HT-29 (cell line): ENCODE measurements around the gene PRKAB1. TPM values are rescaled to one million over a fixed set of nuclear protein-coding genes. Genes with fewer than 3 reads are reported as not detected.
"Not testable (repeated sequence)": the region's sequence is repeated elsewhere in the genome, so short reads cannot be mapped to it uniquely, and the experiment has no call there.

Experiments
- DNase-seq: peaks from one replicate; pipeline ENCODE4 v3.0.0-alpha.2; 2015; ENCODE audit warnings: low spot score
- total RNA-seq: library from RNA; depleted of rRNA; stranded (reverse); fragments of >200 nt; shearing (Covaris generic); gene quantifications from 2 replicates; pipeline ENCODE4 v1.2.3, GENCODE V29; 2014; rRNA removed

Gene PRKAB1, protein sequence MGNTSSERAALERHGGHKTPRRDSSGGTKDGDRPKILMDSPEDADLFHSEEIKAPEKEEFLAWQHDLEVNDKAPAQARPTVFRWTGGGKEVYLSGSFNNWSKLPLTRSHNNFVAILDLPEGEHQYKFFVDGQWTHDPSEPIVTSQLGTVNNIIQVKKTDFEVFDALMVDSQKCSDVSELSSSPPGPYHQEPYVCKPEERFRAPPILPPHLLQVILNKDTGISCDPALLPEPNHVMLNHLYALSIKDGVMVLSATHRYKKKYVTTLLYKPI
- 17.4 and 30.6 TPM in 2 replicates for total RNA-seq

DNA sequence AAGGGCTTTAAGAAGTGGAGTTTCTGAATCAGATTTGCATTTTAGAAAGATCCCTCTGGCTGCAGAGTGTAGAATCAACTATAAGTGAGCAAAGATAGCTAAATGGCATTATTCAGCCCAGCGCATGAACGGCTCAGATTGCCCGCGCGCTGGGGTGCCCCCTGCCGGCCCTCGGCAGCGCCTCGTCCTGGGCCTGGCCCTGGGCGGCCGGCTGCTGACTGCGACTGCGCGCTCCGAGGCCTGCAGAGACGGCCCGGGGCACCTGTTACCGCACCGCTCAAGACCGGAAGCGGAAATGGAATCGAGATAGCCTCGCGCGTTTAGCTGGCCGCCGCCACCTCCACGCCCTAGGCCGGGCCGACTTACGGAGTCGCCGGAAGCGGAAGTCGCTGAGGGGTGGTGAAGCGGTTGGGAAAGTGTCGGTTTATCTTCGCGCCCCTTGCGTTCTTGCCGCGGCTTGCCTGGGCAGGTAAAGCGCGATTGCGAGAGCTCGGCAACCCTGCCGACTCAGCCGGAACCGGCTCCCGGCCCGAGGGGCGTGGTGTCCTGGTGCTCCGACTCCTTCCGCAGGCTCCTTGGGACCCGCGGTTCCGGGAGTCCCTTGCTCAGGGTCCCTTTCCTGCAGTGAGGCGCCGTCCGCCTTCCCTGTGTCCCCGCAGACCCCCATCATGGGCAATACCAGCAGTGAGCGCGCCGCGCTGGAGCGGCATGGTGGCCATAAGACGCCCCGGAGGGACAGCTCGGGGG is at the start of gene PRKAB1:
PRKAB1 (plus strand) TSS at position 557 of the 747 bp plus-strand sequence; CDS start at position 669, 112 bp downstream.
- DNase-seq, result peak; percentile 97

GRCh38 chr12:119618328-119618896 is 49.5 kb upstream of the PRKAB1 start:
- DNase-seq, result not testable (repeated sequence)

- no peak for DNase-seq
Observed at GRCh38 chr12:119620490-119620889, 47.4 kb upstream of the PRKAB1 start.

GRCh38 chr12:119621878-119622277 is 46.1 kb upstream of the PRKAB1 start:
- no peak for DNase-seq

DNA sequence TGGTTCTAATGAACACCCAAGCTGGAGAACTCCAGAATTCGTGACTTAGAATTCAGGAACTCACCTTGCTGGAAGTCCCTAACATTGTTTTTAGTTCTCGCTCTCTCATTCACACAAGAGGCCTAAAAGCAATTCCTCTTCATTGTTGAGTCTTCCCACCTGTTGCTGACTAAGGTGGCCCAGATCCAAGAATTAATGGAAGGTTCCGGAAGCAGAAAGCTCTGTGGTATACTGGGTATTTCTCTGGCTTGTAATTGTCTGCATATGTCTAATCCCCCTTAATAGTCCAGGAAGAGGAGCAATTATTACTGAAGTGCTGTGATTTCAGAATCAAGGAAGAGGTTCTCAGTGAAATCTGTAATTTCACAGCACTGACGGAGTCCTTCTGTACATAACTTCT is 43.0 kb upstream of the PRKAB1 start:
- DNase-seq, result no peak

DNA sequence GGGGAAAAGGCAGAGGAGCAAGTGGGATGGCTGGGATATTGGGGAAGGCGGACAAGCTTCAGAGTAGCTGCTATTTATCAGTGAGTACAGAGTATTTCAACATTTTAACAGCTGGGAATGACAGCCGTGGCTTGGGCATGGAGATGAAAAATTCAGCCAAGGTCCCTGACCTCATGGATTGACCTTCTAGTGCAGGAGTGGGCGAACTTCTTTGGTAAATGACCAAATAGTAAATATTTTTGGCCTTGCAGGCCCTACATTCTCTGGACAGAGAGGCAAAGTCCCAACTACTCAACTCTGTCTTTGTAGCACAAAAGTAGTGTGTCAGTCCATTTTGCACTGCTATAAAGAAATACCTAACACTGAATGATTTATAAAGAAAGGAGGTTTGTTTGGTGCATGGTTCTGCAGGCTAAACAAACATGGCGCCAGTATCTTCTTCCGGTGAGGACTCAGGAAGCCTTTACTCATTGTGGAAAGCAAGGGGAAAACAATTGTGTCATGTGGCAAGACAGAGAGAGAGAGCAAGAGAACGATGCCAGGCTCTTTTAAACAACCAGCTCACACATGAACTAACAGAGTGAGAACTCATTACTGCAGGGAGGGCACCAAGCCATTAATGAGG is 40.8 kb upstream of the PRKAB1 start:
- DNase-seq, result no peak

DNA sequence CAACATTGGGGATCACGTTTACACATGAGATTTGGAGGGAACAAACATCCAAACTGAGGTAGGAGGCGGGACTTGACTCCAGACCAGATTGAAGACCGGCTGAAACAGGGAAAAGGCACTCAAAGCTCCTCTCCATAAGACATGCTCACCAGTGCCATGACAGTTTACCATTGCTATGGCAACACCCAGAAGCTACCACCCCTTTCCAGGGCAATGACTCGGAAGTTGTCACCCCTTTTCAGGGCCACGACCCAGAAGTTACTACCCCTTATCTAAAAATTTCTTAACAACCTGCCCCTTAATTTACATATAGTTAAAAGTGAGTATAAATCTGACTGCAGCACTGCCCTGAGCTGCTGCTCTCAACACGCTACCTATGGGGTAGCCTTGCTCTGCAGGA is 40.2 kb upstream of the PRKAB1 start:
- DNase-seq, result no peak

GRCh38 chr12:119630223-119630780 is 37.6 kb upstream of the PRKAB1 start:
- DNase-seq, result no peak

- no peak for DNase-seq
Observed at GRCh38 chr12:119630962-119631550, 36.9 kb upstream of the PRKAB1 start.

DNA sequence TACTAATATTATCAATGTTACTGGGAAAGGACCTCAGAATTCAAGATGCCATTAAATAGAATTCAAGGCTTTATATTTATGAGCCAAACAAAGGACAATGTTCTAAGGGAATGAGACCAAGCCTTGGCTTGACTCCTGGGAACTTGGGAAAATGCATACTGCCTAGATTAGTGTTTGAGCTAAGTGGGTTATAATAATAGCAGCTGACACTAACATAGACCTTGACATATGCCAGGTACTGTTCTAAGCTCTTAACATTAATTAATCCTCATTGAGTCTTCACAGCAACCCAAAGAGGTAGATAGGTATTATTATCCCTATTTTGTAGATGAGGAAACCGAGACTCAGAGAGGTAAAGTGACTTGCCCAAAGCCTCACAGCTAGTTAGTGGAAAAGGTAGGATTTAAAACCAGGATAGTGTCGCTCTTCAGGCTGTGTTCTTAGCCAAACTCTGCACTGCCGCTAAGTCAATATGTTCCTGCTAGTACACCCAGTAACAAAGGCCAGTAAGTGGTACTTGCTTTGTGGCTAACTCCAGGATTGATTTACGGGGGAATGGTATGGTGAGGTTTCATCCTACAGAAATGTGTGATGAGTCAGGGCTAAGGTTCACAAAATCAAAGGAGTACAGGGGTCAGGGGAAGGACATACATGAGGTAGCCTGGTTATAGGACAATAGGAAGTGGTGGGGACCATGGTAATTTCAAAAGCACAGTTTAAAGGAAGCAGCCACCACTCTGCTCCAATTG is 35.8 kb upstream of the PRKAB1 start:
- no peak for DNase-seq

DNA sequence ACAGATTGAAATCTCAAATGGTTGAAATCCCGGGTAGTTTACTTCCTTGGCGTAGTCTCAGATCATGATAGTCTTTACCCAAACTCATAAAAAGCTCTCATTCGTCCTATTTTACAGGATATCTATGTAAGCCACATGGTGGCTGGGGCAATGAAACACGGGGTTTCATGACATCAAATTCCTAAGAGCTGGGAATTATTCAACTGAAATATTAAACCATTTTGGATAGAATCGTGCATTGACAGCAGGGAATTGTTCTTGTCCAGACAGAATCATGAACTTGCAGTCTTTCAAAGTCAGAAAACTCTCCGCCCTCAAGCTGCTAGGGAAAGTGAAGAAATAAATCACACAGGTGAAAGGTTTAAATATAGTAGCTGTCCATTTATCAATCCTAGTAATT is 33.2 kb upstream of the PRKAB1 start:
- no peak for DNase-seq

DNA sequence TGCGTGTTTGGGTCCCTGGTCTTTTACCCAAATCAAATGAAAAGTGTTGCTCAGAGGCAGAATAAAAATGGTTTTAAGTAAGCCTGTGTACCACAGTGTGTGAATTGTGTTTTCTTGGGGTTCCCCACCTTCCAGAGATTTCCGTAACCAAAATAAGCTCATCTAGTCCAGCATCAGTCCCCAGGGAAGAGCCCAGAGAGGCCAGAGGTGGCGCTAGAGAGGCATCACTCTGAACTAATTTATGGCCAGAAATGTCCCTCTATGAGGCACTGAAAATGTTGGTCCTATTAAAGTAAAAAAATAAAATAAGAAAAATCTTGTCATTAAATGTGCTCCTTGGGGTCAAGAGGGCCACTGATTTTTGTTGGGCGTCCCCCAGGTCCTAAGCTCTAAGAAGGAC is 24.9 kb upstream of the PRKAB1 start:
- DNase-seq, result no peak

- DNase-seq, result no peak
Observed at GRCh38 chr12:119644930-119645329, 23.0 kb upstream of the PRKAB1 start.

DNA sequence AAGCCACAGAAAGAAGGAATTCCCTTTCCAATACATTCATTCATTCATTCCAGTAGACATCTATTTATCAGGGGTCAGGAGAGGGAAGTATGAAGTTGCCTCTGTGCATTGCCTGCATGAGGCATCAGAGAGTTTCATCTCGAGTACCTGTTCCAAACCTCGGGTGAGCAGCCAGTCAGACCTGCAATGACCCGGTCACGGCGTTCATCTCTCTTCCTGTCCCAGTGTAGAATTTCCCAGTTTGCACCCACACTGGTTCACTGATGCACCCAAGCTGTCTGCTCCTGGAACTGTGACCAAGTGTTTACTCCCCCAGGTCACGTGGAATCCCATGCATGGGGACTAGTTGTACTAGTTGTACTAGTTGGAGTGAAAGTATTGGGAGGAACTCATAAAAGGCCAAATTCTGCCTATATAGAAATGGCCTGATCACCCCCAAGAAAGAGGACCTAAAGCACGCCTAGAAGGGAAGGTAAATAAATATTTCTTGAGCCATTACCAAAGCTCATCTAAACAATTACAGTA is 22.3 kb upstream of the PRKAB1 start:
- DNase-seq, result no peak

- DNase-seq, result peak; percentile 20
Observed at GRCh38 chr12:119649202-119649808, 18.6 kb upstream of the PRKAB1 start.

- no peak for DNase-seq
Observed at GRCh38 chr12:119652665-119653064, 15.3 kb upstream of the PRKAB1 start.

- DNase-seq, result not testable (repeated sequence)
Observed at GRCh38 chr12:119657001-119657400, 10.9 kb upstream of the PRKAB1 start.

- DNase-seq, result not testable (repeated sequence)
Observed at GRCh38 chr12:119658166-119658565, 9.8 kb upstream of the PRKAB1 start.

GRCh38 chr12:119659289-119659897 is 8.5 kb upstream of the PRKAB1 start:
- DNase-seq, result peak; percentile 64

DNA sequence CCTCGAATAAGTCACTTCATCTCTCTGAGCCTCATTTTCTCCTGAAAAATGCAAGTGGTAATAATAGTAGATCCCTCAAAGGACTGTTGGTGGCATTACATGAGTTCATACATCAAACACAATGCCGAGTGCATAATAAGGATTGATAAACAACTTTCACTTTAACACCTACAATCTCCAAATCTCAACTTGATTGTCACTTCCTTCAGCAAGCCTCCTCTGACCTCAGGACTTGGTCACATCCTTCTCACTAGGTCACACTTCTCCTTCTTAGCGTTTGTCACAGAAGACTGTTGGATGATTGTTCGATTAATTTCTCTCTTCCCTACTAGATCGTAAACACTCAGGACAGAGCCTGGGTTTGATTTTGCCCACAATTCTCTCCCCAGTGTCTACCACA is 7.9 kb upstream of the PRKAB1 start:
- no peak for DNase-seq
